NCI-H2196 (cell line): ENCODE measurements around the gene GNG7.
A peak's percentile ranks its signal among the peaks of the same experiment; 100 is the strongest.
"Not testable (repeated sequence)": the region's sequence is repeated elsewhere in the genome, so short reads cannot be mapped to it uniquely, and the experiment has no call there.

Source experiments
- DNase-seq: peaks from one replicate; lab custom pipeline; 2025; ENCODE audit not compliant: unreplicated experiment; lab: John Stamatoyannopoulos, UW

GNG7 gene

GRCh38 chr19:2625434-2625833 lies 77.1 kb downstream of the GNG7 start:
- peak; percentile 18 for DNase-seq

GRCh38 chr19:2624537-2625091 lies 77.9 kb downstream of the GNG7 start:
- DNase-seq, result peak; percentile 49

DNA sequence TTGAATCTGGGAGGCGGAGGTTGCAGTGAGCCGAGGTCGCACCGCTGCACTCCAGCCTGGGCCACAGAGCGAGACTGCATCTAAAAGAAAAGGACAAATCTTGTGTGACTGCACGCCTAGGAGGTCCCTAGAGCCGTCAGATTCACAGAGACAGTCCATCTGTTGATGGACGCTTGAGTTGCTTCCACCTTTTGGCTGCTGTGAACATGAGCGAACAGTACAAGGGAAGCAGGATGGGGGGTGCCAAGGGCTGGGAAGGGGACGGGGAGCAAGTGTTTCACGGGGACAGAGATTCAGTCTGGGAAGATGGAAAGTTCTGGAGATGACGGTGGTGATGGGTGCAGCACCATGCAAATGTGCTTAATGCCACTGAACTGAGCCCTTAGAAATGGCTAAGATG lies 78.7 kb downstream of the GNG7 start:
- no peak for DNase-seq

- DNase-seq, result not testable (repeated sequence)
Measured at GRCh38 chr19:2622371-2622961, 80.0 kb downstream of the GNG7 start.

GRCh38 chr19:2619076-2619475 lies 83.4 kb downstream of the GNG7 start:
- no peak for DNase-seq

GRCh38 chr19:2618611-2619010 lies 83.9 kb downstream of the GNG7 start:
- no peak for DNase-seq

DNA sequence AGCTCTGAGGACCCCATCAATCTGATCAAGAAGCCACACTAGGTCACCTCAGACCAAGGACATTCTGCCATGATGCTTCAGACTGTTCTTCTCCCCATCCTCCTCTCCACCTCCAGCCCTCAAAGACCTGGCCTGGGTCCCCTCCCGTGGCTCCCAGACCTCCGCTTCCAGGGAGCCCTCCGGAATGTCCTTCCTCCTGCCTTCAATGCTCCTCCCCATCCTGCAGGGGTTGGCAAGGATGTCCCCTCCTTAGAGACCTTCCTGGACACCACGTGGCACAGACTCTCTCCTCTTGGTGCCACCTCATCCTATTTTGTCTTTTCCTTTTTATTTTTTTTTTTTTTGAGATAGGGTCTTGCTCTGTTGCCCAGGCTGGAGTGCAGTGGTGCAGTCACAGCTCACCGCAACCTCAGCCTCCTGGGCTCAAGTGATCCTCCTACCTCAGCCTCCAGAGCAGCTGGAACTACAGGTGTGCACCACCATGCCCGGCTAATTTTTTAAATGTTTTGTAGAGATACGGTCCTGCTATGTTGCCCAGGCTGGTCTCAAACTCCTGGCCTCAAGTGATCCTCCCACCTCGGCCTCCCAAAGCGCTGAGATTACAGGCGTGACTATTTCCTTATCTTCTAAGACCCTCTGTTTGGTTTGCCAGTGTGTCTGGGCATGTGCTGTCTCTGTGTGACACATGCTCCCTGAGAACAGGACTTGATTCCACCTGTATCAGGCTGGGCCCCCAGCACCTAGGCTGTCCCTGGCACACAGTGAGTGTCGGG lies 84.9 kb downstream of the GNG7 start:
- DNase-seq, result no peak

DNA sequence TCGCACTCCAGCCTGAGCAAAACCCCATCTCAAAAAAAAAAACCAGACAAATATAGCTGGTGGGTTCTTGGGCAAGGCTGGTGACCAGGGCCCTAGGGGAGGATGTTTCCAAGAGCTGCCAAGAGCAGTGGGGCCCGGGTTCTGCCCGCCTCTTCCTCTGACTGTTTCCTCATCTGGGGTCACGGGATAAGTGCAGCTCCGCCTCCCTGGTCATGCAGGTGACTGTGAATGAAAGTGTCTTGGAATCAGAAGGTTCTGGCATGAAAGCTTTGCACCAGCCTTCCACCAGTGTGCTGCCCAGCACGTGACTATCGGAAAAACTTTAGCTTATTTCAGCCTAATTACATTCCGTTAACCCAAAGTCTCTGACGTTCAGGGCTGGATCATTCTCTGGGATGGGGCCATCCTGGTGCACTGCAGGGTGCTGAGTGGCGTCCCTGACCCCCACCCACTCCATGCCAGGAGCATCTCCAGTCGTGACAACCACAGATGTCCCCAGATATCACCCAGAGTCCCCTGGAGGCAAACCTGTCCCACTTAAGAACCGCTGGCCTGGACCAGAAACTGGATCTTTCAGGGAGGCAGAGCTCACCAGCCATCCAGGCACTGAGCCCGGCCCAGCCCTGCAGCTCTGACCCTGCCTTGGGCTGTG lies 85.6 kb downstream of the GNG7 start:
- DNase-seq, result no peak

DNA sequence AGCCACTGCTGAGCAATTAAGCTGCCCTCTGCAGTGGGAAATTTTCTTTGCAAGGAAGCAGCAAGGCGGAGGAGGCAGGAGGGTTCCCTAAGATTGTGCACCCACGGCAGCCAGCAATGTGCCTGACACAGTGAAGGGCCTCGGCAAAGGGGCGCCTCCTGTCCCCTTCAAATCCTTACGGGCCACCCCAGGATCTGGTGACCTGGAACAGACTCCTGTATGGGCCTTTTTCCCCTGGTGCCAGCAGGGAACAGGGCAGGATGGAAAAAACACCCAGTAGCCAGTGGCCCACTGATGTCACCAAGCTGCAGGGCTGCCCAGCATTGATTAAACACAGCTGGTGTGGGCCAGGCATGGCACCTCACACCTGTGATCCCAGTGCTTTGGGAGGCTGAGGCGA lies 86.7 kb downstream of the GNG7 start:
- DNase-seq, result no peak

DNA sequence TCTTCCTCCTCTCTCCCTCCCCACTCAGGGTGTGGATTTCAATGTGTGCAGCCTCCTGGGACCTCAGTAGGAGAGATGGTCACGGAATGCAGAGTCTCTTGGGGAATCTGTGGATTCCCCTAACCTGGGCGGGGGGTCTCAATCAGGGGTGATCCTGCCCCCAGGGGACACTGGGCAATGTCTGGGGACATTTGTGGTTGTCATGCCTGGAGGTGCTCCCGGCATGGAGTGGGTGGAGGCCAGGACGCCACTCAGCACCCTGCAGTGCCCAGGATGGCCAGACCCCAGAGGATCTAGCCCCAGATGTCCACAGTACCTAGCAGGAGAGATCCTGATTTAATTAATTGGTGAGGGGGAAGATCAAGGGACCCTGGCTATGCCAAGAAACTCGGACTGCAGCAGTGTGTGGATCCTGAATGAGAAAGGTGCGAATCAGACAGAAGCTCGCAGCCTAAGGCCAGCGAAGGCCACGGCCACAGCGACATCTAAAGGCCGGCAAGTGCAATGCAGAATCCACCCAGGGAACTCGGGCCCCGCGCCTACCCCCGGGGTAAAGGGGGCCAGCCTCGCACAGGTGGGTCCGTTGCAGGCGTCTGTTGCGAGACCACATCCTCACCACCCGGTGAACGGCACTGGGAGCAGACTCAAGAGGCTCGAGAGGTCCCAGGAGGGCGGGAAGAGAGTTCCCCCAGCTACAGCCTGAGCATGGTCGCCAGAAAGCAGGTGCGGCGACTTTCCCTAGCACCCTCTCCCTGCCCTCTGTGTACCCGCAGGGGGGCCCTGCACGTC lies 88.8 kb downstream of the GNG7 start:
- peak; percentile 15 for DNase-seq

DNA sequence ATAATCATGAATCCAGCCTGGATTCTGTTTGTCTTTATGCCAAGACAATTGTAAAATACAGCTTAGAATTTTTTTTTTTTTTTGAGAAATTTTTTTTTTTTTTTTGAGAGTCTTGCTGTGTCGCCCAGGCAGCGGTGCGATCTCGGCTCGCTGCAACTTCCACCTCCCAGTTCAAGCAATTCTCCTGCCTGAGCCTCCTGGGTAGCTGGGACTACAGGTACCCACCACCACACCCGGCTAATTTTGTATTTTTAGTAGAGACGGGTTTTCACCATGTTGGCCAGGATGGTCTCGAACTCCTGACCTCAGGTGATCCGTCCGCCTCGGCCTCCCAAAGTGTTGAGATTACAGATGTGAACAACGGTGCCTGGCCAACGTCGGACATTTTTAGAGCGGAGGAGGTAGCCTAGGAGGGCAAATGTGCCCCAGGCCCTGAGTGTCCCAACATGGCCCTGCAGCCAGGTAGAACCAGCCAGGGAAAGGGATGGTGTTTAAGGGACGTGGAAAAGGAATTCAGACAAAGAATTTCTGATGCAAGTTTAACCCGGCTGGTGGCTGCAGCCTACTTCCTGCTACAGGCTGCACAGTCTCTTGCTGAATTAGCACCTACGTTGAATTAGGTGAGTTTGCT lies 89.8 kb downstream of the GNG7 start:
- no peak for DNase-seq

- DNase-seq, result no peak
Measured at GRCh38 chr19:2611483-2612464, 90.7 kb downstream of the GNG7 start.

GRCh38 chr19:2610637-2611482 lies 91.6 kb downstream of the GNG7 start:
- peak; percentile 93 for DNase-seq

GRCh38 chr19:2609389-2610116 lies 92.9 kb downstream of the GNG7 start:
- DNase-seq, result no peak

DNA sequence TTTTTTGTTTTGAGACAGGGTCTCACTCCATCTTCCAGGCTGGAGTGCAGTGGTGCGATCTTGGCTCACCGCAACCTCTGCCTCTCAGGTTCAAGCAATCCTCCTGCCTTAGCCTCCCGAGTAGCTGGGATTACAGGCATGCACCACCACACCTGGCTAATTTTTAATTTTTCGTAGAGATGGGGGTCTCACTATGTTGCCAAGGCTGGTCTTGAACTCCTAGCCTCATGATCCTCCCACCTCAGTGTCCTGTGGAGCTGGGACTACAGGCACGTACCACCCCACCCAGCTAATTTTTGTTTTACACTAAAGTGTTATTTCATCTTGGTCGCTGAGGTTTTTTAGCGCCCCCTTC lies 93.5 kb downstream of the GNG7 start:
- not testable (repeated sequence) for DNase-seq

DNA sequence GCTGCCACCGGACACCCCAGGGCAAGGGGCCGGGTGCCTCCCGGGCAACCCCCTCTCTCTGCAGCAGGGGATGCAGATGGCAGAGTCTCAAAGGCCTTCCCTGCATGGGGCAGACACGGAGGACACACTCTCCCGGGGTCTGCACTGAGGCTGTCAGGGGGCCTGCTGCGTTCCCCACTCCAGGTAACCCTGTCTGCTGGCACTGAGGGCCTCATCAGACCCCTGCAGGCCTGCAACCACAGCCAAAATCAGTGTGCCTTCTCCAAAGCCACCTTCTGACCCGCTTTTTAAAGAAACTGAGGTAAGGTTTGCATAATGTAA lies 93.9 kb downstream of the GNG7 start:
- no peak for DNase-seq

GRCh38 chr19:2607712-2608601 lies 94.5 kb downstream of the GNG7 start:
- DNase-seq, result no peak
